NCI-H1092 treated with DMSO at 0.1 percent for 48 hours (cell line): ENCODE results near the gene ZFYVE28.

ENCODE experiments used
- DNase-seq: peaks from one replicate; lab custom pipeline; 2025; lab: John Stamatoyannopoulos, UW

Gene ZFYVE28

GRCh38 chr4:2331519-2332200, 86.8 kb downstream of the ZFYVE28 start:
- no peak for DNase-seq

- DNase-seq, result no peak
These were observed 87.4 kb downstream of the ZFYVE28 start for GRCh38 chr4:2331043-2331420.

DNA sequence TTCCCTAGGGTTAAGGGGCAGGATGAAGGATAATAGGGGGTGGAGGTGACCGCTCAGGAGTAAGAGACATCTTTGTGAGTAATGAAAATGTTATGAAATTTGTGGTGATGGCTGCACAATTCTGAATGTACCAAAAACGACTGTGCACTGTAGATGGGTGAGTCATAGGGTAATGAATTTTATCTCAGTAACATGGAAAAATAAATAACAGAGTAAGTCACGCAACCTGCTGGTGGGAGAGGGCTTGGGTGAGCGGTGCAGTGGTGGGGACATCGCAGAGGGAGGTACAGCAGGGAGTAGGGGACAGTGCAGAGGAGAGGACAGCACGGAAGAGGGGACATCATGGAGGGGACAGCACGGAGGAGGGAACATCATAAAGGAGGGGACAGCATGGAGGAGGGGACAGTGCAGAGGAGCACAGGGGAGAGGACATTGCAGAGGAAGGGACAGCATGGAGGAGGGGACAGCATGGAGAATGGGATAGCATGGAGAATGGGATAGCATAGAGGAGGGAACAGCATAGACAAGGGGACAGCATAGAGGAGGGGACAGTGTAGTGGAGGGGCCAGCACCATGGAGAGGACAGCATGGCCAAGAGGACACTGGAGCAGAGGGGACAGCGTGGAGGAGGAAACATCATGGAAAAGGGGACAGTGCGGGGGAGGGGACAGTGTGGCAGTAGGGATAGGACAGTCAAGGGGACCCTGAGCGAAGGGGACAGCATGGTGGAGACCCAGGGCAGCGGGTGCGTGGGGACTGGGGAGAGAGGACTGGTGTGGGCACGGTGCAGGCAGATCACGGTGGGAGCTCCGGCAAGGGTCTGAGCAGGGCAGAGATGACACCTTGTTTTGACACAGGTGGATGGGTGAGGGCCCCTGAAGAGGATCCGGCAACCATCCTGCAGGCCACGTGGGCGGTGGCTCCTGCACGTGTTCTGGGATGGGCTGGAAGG, 88.1 kb downstream of the ZFYVE28 start:
- DNase-seq, result no peak

GRCh38 chr4:2327579-2327978, 90.9 kb downstream of the ZFYVE28 start:
- DNase-seq, result no peak

GRCh38 chr4:2324891-2325290, 93.6 kb downstream of the ZFYVE28 start:
- no peak for DNase-seq

DNA sequence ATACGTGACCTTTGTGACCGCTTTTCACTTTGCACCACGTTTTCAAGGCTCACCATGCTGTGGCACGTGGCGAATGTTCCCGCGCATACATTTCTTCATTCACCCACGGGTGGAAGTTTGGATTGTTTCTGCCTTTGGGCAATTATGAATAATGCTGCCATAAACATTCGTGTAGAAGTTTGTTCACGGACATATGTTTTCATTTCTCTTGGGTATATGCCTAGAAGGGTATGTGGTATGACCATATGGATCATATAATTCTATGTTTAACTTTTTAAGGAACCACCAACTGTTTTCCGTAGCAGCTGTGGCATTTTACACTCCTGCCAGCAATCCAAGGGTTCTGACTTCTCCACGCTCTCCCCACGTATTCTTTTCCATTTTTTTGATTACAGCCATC, 95.6 kb downstream of the ZFYVE28 start:
- DNase-seq, result no peak

GRCh38 chr4:2322227-2322626, 96.2 kb downstream of the ZFYVE28 start:
- DNase-seq, result no peak

DNA sequence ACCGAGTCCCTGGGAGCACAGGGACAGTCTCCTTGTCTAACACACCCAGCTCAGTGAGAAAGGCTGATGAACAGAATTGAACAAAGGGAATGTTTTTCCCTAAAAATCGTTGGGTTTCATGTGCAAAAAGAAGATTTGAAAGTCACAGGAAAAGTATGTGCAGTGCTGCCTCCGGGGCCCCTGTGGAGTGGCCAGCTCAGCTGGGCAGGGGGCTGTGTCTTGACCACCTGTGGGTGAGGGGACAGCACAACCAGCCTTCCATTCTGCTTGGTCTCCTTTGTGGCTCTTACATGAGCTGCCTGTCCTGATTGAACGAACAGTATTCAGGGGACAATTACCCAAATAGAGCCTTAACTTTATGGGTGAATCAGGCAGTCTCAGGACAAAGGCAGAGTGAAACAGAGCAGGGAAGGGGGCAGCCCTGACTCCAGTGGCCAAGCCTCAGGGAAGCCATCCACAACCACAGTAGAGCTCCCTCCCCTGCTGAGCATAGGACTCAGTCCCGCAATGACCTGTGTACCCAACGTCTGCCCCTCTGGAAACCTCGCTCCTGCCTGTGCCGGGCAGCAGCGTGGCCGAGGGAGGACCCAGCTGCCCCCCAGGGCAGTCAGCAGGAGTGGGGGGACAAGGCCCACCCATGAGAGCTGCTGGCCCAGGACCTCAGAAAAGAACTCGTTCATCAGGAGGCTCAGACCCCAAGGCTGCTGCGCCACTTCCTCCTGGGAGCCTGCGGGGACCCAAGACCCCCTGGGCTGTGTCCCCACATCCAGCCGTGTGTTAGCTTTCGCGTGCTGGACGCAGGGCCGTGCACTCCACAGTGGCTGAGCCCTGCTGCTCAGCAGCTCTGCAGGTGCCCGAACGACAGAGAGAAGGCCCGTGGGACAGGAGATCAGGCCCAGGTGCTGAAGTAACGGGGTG, 96.9 kb downstream of the ZFYVE28 start:
- no peak for DNase-seq

GRCh38 chr4:2320746-2321145, 97.7 kb downstream of the ZFYVE28 start:
- no peak for DNase-seq

DNA sequence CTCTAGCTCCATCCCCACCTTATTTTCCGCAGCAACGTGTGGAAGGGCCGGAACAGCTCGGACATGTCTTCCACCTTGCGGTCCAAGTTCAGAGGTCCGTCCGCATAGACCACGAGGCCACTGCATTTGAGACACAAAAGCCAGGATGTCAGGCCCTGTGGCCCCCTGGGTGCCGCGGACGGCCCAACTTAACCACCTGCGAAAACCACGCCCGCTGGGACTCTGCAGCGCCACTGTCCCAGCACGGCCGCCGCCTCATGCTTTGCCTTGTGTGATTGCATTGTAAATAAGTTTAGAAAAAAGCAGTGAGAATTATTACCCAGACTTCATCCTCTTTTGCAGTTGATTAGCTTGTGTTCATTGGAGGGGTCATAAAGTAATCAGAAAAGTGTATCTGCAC, 98.3 kb downstream of the ZFYVE28 start:
- no peak for DNase-seq

GRCh38 chr4:2318885-2319284, 99.6 kb downstream of the ZFYVE28 start:
- DNase-seq, result no peak

DNA sequence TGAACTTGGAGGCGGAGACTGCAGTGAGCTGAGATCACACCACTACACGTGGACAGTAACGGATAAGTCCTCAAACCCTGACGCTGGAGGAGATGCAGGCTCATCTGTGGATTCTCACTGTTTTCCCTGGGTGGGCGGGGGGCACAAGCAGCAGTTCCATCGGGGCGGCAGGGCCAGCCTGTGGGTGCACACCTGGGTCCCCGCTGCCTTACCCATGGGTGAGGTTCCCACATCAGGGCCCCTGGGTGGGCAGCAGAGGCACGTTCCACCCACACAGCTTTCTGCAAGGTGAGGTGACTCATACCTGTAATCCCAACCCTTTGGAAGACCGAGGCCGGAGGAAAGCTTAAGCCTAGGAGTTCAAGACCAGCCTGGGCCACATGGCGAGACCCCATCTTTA, 100.0 kb downstream of the ZFYVE28 start:
- DNase-seq, result no peak

- no peak for DNase-seq
These were observed 105.1 kb downstream of the ZFYVE28 start for GRCh38 chr4:2313366-2313765.

GRCh38 chr4:2306773-2307410, 111.6 kb downstream of the ZFYVE28 start:
- no peak for DNase-seq

DNA sequence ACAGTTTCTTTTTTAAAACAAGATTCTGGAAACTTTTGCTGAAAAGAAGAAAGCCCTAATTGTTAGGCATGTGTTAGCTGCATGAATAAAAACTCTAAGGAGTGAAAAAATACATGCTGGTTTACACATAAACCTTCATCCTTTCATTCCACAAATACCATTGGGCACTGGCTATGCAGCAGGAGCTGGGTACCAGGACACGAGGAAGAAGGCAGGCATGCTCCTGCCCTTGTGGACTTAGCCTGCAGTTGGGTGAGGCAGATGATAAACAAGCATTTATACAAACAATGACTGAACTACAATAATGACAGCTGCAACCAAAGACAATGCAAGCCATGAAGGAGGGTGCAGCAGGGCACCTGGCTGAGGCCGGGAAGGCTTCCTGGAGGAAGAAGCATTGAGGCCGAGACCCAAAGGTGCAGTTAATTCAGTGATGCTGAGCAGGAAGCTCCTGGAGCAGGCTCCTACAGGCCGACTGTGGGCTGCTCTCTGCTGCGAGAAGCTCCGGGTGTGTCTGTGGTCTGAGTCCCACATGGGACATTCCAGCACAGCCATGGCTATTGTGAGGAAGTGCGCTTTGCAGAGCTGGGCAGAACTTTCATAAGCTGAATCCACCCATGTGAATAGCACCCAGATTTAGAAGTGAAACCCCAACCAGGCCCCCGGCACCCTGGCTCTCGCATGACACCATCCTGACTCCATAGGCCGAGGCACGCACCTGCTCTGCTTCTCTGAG, 112.5 kb downstream of the ZFYVE28 start:
- no peak for DNase-seq

- no peak for DNase-seq
These were observed 113.4 kb downstream of the ZFYVE28 start for GRCh38 chr4:2304877-2305561.

- no peak for DNase-seq
These were observed 114.0 kb downstream of the ZFYVE28 start for GRCh38 chr4:2304321-2304876.

DNA sequence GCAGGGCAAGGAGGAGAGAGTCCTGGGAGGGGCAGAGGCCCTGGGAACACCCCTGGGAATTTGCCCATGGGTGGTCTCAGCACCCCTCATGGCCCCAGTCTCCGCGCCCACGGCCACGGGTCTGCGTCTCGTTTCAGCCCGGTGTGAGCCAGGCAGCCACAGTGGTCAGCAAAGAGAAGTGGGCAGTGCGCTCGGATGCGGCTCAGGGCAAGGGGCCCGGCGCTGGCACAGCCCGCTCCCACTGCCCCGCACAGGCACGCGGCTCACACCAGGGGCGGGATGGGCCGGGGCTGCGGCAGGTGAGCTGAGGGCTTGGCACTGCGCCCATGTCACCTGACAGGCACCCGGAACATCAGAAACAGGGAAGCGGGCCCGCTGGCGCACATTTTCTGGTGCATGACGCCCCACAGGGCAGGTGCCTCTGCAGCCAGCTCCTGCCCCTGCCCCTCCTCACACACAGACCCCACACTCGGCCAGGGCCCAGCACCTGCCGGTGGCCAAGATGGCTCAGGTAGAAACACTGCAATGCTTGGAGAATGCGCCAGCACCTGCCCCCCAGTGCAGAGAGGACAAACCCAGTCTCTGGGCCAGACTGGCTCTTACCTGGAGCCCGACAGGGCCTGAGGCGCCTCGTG, 114.6 kb downstream of the ZFYVE28 start:
- no peak for DNase-seq

DNA sequence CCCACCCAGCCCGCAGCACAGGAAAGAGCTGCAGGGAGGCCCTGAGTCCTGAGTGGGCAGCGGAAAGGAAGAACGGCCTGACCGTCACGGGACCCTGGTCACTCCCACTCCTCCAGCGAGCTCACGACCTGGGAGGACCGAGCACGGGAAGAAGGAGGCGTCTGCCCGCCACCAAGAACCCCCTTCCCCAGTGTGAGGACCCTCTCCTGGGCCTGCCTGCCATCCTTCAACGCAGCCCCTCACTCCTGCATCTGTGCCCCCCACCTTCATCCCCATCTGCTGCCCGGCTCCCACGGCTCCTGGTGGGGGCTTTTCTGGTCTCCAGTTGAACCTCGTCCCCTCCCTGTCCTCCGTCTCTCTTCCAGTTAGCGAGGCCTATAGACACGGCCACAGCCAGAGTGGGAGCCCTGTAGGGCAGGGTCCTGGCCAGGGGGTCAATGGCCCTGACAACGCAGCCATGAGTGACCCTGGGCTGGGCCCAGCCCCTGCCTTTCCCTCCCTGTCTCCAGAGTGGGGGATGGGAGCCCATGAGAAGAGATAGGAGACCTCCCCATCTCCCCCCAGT, 115.2 kb downstream of the ZFYVE28 start:
- no peak for DNase-seq
